Tibial nerve (tissue), 4 donors: ENCODE results near the gene LHPP. TPM values are rescaled to one million over a fixed set of nuclear protein-coding genes. Genes with fewer than 3 reads are reported as not detected.

ENCODE experiments used
- DNase-seq, 2 donors: peaks; one replicate each; pipeline ENCODE4 v3.0.0-alpha.2; 2019; ENCODE audit warnings: low spot score in 2 of 2
- H3K27ac ChIP-seq, 4 donors: fragments of 200-600 bp; sonication (generic) in 3 of 4; one replicate each; pipeline ENCODE4 v1.5.1; 2017 to 2019; ENCODE audit warnings: mild to moderate bottlenecking in 1 of 4
- H3K27me3 ChIP-seq, 2 donors: fragments of 200-600 bp; sonication (generic) in 1 of 2; one replicate each; pipeline versions ENCODE4 v1.5.1 to v1.6.0; 2017 to 2019
- H3K36me3 ChIP-seq, 3 donors: fragments of 200-600 bp; sonication (generic); one replicate each; pipeline ENCODE4 v1.5.1; 2018 to 2019
- H3K4me1 ChIP-seq, 4 donors: fragments of 200-600 bp; sonication (generic) in 3 of 4; one replicate each; pipeline ENCODE4 v1.5.1; 2017 to 2019
- H3K4me3 ChIP-seq, 4 donors: fragments of 200-600 bp; sonication (generic) in 3 of 4; one replicate each; pipeline ENCODE4 v1.5.1; 2017 to 2019; ENCODE audit warnings: mild to moderate bottlenecking in 1 of 4, moderate library complexity in 1 of 4
- H3K9me3 ChIP-seq, 4 donors: fragments of 200-600 bp; sonication (generic) in 3 of 4; one replicate each; pipeline ENCODE4 v1.5.1; 2017 to 2019
- CTCF ChIP-seq, 5 experiments: fragments of 200-600 bp in 3 of 5; fragments of 450-650 bp in 2 of 5; sonication (generic) in 3 of 5; IDR thresholded peaks; one replicate each; pipeline ENCODE4 v1.5.1; 2016 to 2019; ENCODE audit warnings: antibody characterized with exemption in 5 of 5, mild to moderate bottlenecking in 3 of 5, moderate library complexity in 2 of 5
- EP300 ChIP-seq, 2 donors: sonication (generic); formaldehyde crosslinking; IDR thresholded peaks; one replicate each; pipeline ENCODE4 v1.6.1; 2017; ENCODE audit warnings: antibody characterized with exemption in 2 of 2, mild to moderate bottlenecking in 1 of 2
- POLR2A ChIP-seq, 2 donors: fragments of 450-650 bp; IDR thresholded peaks; one replicate each; pipeline ENCODE4 v1.6.1; 2017; ENCODE audit warnings: antibody characterized with exemption in 2 of 2, mild to moderate bottlenecking in 2 of 2, moderate library complexity in 2 of 2
- WGBS, 2 donors: methylation state at CpG; one replicate each; pipeline ENCODE4 v1.1.5; 2018; 5-methylcytosine and 5-hydroxymethylcytosine counted together
- total RNA-seq, 4 donors: library from RNA; depleted of rRNA; stranded (reverse); fragments of >200 nt; gene quantifications; one replicate each; pipeline ENCODE4 v1.1.0, GENCODE V29; 2016

LHPP gene
- total RNA-seq, 4 donors from 2014 or later: 25.5 to 211 (median 123) TPM

- H3K27ac ChIP-seq: peak overlapping the region; percentile 79 to 95 (median 92)
- H3K4me1 ChIP-seq: peaks cover 3 to 91% (median 81%) of the 10 kb centered on the region in 4 donors
- peak in 1 of 2 donors; percentile 29 for DNase-seq
- H3K4me3 ChIP-seq: no peak overlapping the region
- TF ChIP-seq POLR2A (IDR thresholded peaks at IDR 0.05) (no peak), EP300 (IDR thresholded peaks at IDR 0.05) (peak in 1 of 2 donors; percentile 86)
- no peaks in the 10 kb centered on the region for H3K9me3 ChIP-seq
- no peaks in the 10 kb centered on the region for H3K27me3 ChIP-seq
- 35 to 39% methylated on average over 6 of the region's 6 CpGs for WGBS, 2 donors
- H3K36me3 ChIP-seq: peaks cover 0 to 5% (median 0%) of the 10 kb centered on the region in 3 donors
These were observed 167.8 kb downstream of the LHPP start for GRCh38 chr10:124629415-124629814.

GRCh38 chr10:124629842-124630241 is 168.2 kb downstream of the LHPP start:
- no peaks in the 10 kb centered on the region for H3K9me3 ChIP-seq
- TF ChIP-seq CTCF (IDR thresholded peaks at IDR 0.05) (no peak), EP300 (IDR thresholded peaks at IDR 0.05) (no peak), POLR2A (IDR thresholded peaks at IDR 0.05) (no peak)
- peaks cover 0 to 7% (median 0%) of the 10 kb centered on the region in 3 donors for H3K36me3 ChIP-seq
- no peaks in the 10 kb centered on the region for H3K27me3 ChIP-seq
- no peak for DNase-seq
- H3K4me3 ChIP-seq: no peak overlapping the region
- H3K4me1 ChIP-seq: peaks cover 3 to 86% (median 79%) of the 10 kb centered on the region in 4 donors
- peak overlapping the region; percentile 79 to 95 (median 92) for H3K27ac ChIP-seq
- 39 to 49% methylated on average over 3 to 6 of the region's 6 CpGs for WGBS, 2 donors

GRCh38 chr10:124630551-124630950 is 168.9 kb downstream of the LHPP start:
- Histone ChIP-seq H3K9me3 (no peaks in the 10 kb centered on the region), H3K36me3 (peaks cover 0 to 9% (median 0%) of the 10 kb centered on the region in 3 donors), H3K4me3 (no peak overlapping the region), H3K27me3 (no peaks in the 10 kb centered on the region), H3K27ac (peak overlapping the region; percentile 79 to 95 (median 92)), H3K4me1 (peaks cover 3 to 79% (median 74%) of the 10 kb centered on the region in 4 donors)
- 83 to 85% methylated on average over 5 of the region's 5 CpGs for WGBS, 2 donors
- DNase-seq: no peak
- no peak for TF ChIP-seq EP300 (IDR thresholded peaks at IDR 0.05)
- TF ChIP-seq POLR2A (IDR thresholded peaks at IDR 0.05): no peak

GRCh38 chr10:124632064-124632531 is 170.5 kb downstream of the LHPP start:
- peak; percentile 51 to 70 for DNase-seq
- no peaks in the 10 kb centered on the region for H3K27me3 ChIP-seq
- peaks cover 0 to 11% (median 0%) of the 10 kb centered on the region in 3 donors for H3K36me3 ChIP-seq
- peaks cover 3 to 73% (median 61%) of the 10 kb centered on the region in 4 donors for H3K4me1 ChIP-seq
- 58 to 62% methylated on average over 14 to 19 of the region's 19 CpGs for WGBS, 2 donors
- TF ChIP-seq POLR2A (IDR thresholded peaks at IDR 0.05) (peak in 1 of 2 donors; percentile 22), CTCF (IDR thresholded peaks at IDR 0.05) (peak; percentile 21 to 77 (median 35)), EP300 (IDR thresholded peaks at IDR 0.05) (peak; percentile 77 to 83)
- H3K27ac ChIP-seq: peak overlapping the region; percentile 79 to 95 (median 92)
- H3K4me3 ChIP-seq: no peak overlapping the region
- H3K9me3 ChIP-seq: no peaks in the 10 kb centered on the region

- Histone ChIP-seq H3K27me3 (no peaks in the 10 kb centered on the region), H3K9me3 (no peaks in the 10 kb centered on the region), H3K27ac (peak overlapping the region; percentile 79 to 95 (median 92)), H3K36me3 (peaks cover 0 to 11% (median 0%) of the 10 kb centered on the region in 3 donors), H3K4me3 (no peak overlapping the region), H3K4me1 (peaks cover 3 to 73% (median 57%) of the 10 kb centered on the region in 4 donors)
- TF ChIP-seq POLR2A (IDR thresholded peaks at IDR 0.05) (no peak), CTCF (IDR thresholded peaks at IDR 0.05) (no peak), EP300 (IDR thresholded peaks at IDR 0.05) (no peak)
- 58 to 73% methylated on average over 10 of the region's 10 CpGs for WGBS, 2 donors
- no peak for DNase-seq
These were observed 170.9 kb downstream of the LHPP start for GRCh38 chr10:124632566-124632965.

- H3K4me3 ChIP-seq: no peak overlapping the region
- WGBS, 2 donors: 87 to 91% methylated on average over 12 to 17 of the region's 19 CpGs
- DNase-seq: no peak
- peaks cover 0 to 14% (median 0%) of the 10 kb centered on the region in 3 donors for H3K36me3 ChIP-seq
- no peaks in the 10 kb centered on the region for H3K9me3 ChIP-seq
- peak overlapping the region in 3 of 4 donors; percentile 8 to 36 (median 17) for H3K27ac ChIP-seq
- peaks cover 0 to 70% (median 45%) of the 10 kb centered on the region in 4 donors for H3K4me1 ChIP-seq
- H3K27me3 ChIP-seq: no peaks in the 10 kb centered on the region
- TF ChIP-seq CTCF (IDR thresholded peaks at IDR 0.05) (peak in 1 of 5 experiments; percentile 15), POLR2A (IDR thresholded peaks at IDR 0.05) (no peak)
These were observed 174.8 kb downstream of the LHPP start for GRCh38 chr10:124636271-124636995.
